Measurements from ENCODE around the gene SGK2.

The SGK2 gene

GRCh38 chr20:43572891-43573290 lies 14.1 kb downstream of the SGK2 start:
- Histone ChIP-seq H3K18ac (ENCODE audit: low read length) (no peak overlapping the region), H3K79me2 (ENCODE audit: control insufficient read depth, insufficient read depth, low read length, poor library complexity) (no peaks in the 10 kb centered on the region), H3K9me3 (ENCODE audit: insufficient read depth, low read depth, low read length) (peaks cover 6% of the 10 kb centered on the region), H3K36me3 (ENCODE audit: control insufficient read depth in 1 of 2, insufficient read depth in 2 of 2, low read length in 2 of 2) (no peaks in the 10 kb centered on the region), H4K12ac (ENCODE audit: low read depth, low read length) (no peak overlapping the region), H3K27ac (ENCODE audit: low read depth, low read length) (no peak overlapping the region), H3K27me3 (ENCODE audit: insufficient read depth, low read length) (no peaks in the 10 kb centered on the region), H2BK120ac (ENCODE audit: insufficient read depth, low read length, poor library complexity) (no peak overlapping the region), H4K8ac (ENCODE audit: low read depth, low read length) (no peak overlapping the region), H3K4me3 (ENCODE audit: low read depth, low read length) (no peak overlapping the region), H2BK5ac (ENCODE audit: low read depth, low read length, poor library complexity) (no peak overlapping the region), H3K14ac (ENCODE audit: low read length) (no peak overlapping the region), H3K23ac (ENCODE audit: low read length) (no peak overlapping the region), H3K4me1 (ENCODE audit: control insufficient read depth in 1 of 2, insufficient read depth in 2 of 2, low read length in 2 of 2) (peaks cover 5% of the 10 kb centered on the region in 2 experiments), H2AFZ (ENCODE audit: insufficient read depth, low read length, poor library complexity) (no peak overlapping the region), H3K4ac (ENCODE audit: low read depth, low read length) (no peak overlapping the region), H3K4me2 (ENCODE audit: low read length) (no peak overlapping the region), H2BK12ac (ENCODE audit: low read length) (no peak overlapping the region), H3K9ac (ENCODE audit: low read length) (no peak overlapping the region), H2AK5ac (ENCODE audit: low read length) (no peak overlapping the region), H4K91ac (ENCODE audit: low read depth, low read length) (no peak overlapping the region), H3K79me1 (ENCODE audit: low read length) (no peaks in the 10 kb centered on the region)
- WGBS (ENCODE audit: extremely low coverage, insufficient coverage, insufficient read length) = no CpG with 5 or more reads among the region's 8 CpGs
- DNase-seq = no peak

GRCh38 chr20:43576108-43576507 lies 17.3 kb downstream of the SGK2 start:
- Histone ChIP-seq H3K27me3 (ENCODE audit: insufficient read depth, low read length) (no peaks in the 10 kb centered on the region), H3K18ac (ENCODE audit: low read length) (no peak overlapping the region), H2BK5ac (ENCODE audit: low read depth, low read length, poor library complexity) (no peak overlapping the region), H4K91ac (ENCODE audit: low read depth, low read length) (no peak overlapping the region), H3K36me3 (ENCODE audit: control insufficient read depth in 1 of 2, insufficient read depth in 2 of 2, low read length in 2 of 2) (no peaks in the 10 kb centered on the region), H3K4me1 (ENCODE audit: control insufficient read depth in 1 of 2, insufficient read depth in 2 of 2, low read length in 2 of 2) (peaks cover 5% of the 10 kb centered on the region in 2 experiments), H3K79me2 (ENCODE audit: control insufficient read depth, insufficient read depth, low read length, poor library complexity) (no peaks in the 10 kb centered on the region), H3K9me3 (ENCODE audit: insufficient read depth, low read depth, low read length) (peaks cover 6% of the 10 kb centered on the region), H4K8ac (ENCODE audit: low read depth, low read length) (no peak overlapping the region), H3K9ac (ENCODE audit: low read length) (no peak overlapping the region), H3K14ac (ENCODE audit: low read length) (no peak overlapping the region), H3K27ac (ENCODE audit: low read depth, low read length) (no peak overlapping the region), H2BK12ac (ENCODE audit: low read length) (no peak overlapping the region), H2AFZ (ENCODE audit: insufficient read depth, low read length, poor library complexity) (no peak overlapping the region), H2AK5ac (ENCODE audit: low read length) (no peak overlapping the region), H3K79me1 (ENCODE audit: low read length) (no peaks in the 10 kb centered on the region), H4K12ac (ENCODE audit: low read depth, low read length) (no peak overlapping the region), H3K4me2 (ENCODE audit: low read length) (no peak overlapping the region), H3K4ac (ENCODE audit: low read depth, low read length) (no peak overlapping the region), H3K23ac (ENCODE audit: low read length) (no peak overlapping the region), H3K4me3 (ENCODE audit: low read depth, low read length) (no peak overlapping the region), H2BK120ac (ENCODE audit: insufficient read depth, low read length, poor library complexity) (no peak overlapping the region)
- WGBS (ENCODE audit: extremely low coverage, insufficient coverage, insufficient read length) = no CpG with 5 or more reads among the region's 10 CpGs
- no peak for DNase-seq

- Histone ChIP-seq H3K4me1 (ENCODE audit: control insufficient read depth in 1 of 2, insufficient read depth in 2 of 2, low read length in 2 of 2) (peaks cover 5% of the 10 kb centered on the region in 2 experiments), H3K79me1 (ENCODE audit: low read length) (no peaks in the 10 kb centered on the region), H3K27me3 (ENCODE audit: insufficient read depth, low read length) (no peaks in the 10 kb centered on the region), H4K12ac (ENCODE audit: low read depth, low read length) (no peak overlapping the region), H4K8ac (ENCODE audit: low read depth, low read length) (no peak overlapping the region), H3K4me3 (ENCODE audit: low read depth, low read length) (no peak overlapping the region), H3K9me3 (ENCODE audit: insufficient read depth, low read depth, low read length) (peaks cover 4% of the 10 kb centered on the region), H2BK12ac (ENCODE audit: low read length) (no peak overlapping the region), H3K23ac (ENCODE audit: low read length) (no peak overlapping the region), H2AFZ (ENCODE audit: insufficient read depth, low read length, poor library complexity) (no peak overlapping the region), H2AK5ac (ENCODE audit: low read length) (no peak overlapping the region), H2BK120ac (ENCODE audit: insufficient read depth, low read length, poor library complexity) (no peak overlapping the region), H4K91ac (ENCODE audit: low read depth, low read length) (no peak overlapping the region), H3K27ac (ENCODE audit: low read depth, low read length) (no peak overlapping the region), H3K4me2 (ENCODE audit: low read length) (no peak overlapping the region), H3K4ac (ENCODE audit: low read depth, low read length) (no peak overlapping the region), H3K36me3 (ENCODE audit: control insufficient read depth in 1 of 2, insufficient read depth in 2 of 2, low read length in 2 of 2) (no peaks in the 10 kb centered on the region), H2BK5ac (ENCODE audit: low read depth, low read length, poor library complexity) (no peak overlapping the region), H3K14ac (ENCODE audit: low read length) (no peak overlapping the region), H3K79me2 (ENCODE audit: control insufficient read depth, insufficient read depth, low read length, poor library complexity) (no peaks in the 10 kb centered on the region), H3K9ac (ENCODE audit: low read length) (no peak overlapping the region), H3K18ac (ENCODE audit: low read length) (no peak overlapping the region)
- WGBS (ENCODE audit: extremely low coverage, insufficient coverage, insufficient read length) = no CpG with 5 or more reads among the region's 7 CpGs
- no peak for DNase-seq
Measured at GRCh38 chr20:43579861-43580793, 21.3 kb downstream of the SGK2 start.

- H3K4ac ChIP-seq (ENCODE audit: low read depth, low read length) = no peak overlapping the region
- no peak overlapping the region for H3K23ac ChIP-seq (ENCODE audit: low read length)
- no peaks in the 10 kb centered on the region for H3K9me3 ChIP-seq (ENCODE audit: insufficient read depth, low read depth, low read length)
- H3K4me1 ChIP-seq (ENCODE audit: control insufficient read depth in 1 of 2, insufficient read depth in 2 of 2, low read length in 2 of 2) = no peaks in the 10 kb centered on the region
- no peaks in the 10 kb centered on the region for H3K36me3 ChIP-seq (ENCODE audit: control insufficient read depth in 1 of 2, insufficient read depth in 2 of 2, low read length in 2 of 2)
- no peak overlapping the region for H3K4me2 ChIP-seq (ENCODE audit: low read length)
- H4K8ac ChIP-seq (ENCODE audit: low read depth, low read length) = no peak overlapping the region
- H3K14ac ChIP-seq (ENCODE audit: low read length) = no peak overlapping the region
- H2AK5ac ChIP-seq (ENCODE audit: low read length) = no peak overlapping the region
- no peak overlapping the region for H3K9ac ChIP-seq (ENCODE audit: low read length)
- H4K91ac ChIP-seq (ENCODE audit: low read depth, low read length) = no peak overlapping the region
- no peak overlapping the region for H2BK12ac ChIP-seq (ENCODE audit: low read length)
- H3K79me2 ChIP-seq (ENCODE audit: control insufficient read depth, insufficient read depth, low read length, poor library complexity) = no peaks in the 10 kb centered on the region
- H3K79me1 ChIP-seq (ENCODE audit: low read length) = no peaks in the 10 kb centered on the region
- H3K27me3 ChIP-seq (ENCODE audit: insufficient read depth, low read length) = no peaks in the 10 kb centered on the region
- no peak for DNase-seq
- WGBS (ENCODE audit: extremely low coverage, insufficient coverage, insufficient read length) = no CpG with 5 or more reads among the region's 7 CpGs
- H3K18ac ChIP-seq (ENCODE audit: low read length) = no peak overlapping the region
- no peak overlapping the region for H3K4me3 ChIP-seq (ENCODE audit: low read depth, low read length)
- H2AFZ ChIP-seq (ENCODE audit: insufficient read depth, low read length, poor library complexity) = no peak overlapping the region
- no peak overlapping the region for H2BK5ac ChIP-seq (ENCODE audit: low read depth, low read length, poor library complexity)
- H3K27ac ChIP-seq (ENCODE audit: low read depth, low read length) = no peak overlapping the region
- H4K12ac ChIP-seq (ENCODE audit: low read depth, low read length) = no peak overlapping the region
- no peak overlapping the region for H2BK120ac ChIP-seq (ENCODE audit: insufficient read depth, low read length, poor library complexity)
Measured at GRCh38 chr20:43583133-43583864, 24.5 kb downstream of the SGK2 start.
